PC-9 (cell line): ENCODE results near the gene METTL9.
"Not testable (repeated sequence)": the region's sequence is repeated elsewhere in the genome, so short reads cannot be mapped to it uniquely, and the experiment has no call there.

ENCODE experiments used
- CTCF ChIP-seq: fragments of 200-600 bp; sonication (generic); conservative IDR thresholded peaks from 2 replicates; pipeline ENCODE4 v1.6.1; 2017; ENCODE audit warnings: mixed run types, antibody characterized with exemption, mild to moderate bottlenecking, moderate library complexity
- EZH2 ChIP-seq: fragments of 200-600 bp; sonication (generic); IDR thresholded peaks from 2 replicates; pipeline ENCODE4 v1.8.0; 2017; ENCODE audit warnings: antibody characterized with exemption, low read depth

DNA sequence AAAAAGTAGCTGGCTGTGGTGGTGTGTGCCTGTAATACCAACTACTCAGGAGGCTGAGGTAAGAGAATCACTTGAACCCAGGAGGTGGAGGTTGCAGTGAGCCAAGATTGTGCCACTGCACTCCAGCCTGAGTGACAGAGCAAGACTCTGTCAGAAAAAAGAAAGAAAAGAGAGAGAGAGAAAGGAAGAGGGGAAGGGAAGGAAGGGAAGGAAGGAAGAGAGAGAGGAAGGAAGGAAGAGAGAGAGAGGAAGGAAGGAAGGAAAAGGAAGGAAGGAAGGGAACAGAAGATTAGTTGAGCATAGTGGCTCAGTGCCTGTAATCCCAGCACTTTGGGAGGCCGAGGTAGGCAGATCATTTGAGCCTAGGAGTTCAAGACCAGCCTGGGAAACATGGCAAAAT, 35.0 kb upstream of the METTL9 start:
- TF ChIP-seq EZH2, CTCF: not testable (repeated sequence)
